ENCODE measurements around the gene CEMIP. TPM values are rescaled to one million over a fixed set of nuclear protein-coding genes. Genes with fewer than 3 reads are reported as not detected.
A peak's percentile ranks its signal among the peaks of the same experiment; 100 is the strongest.

CEMIP gene
- total and polyA plus RNA-seq, 2 of the 13 experiments (the other 11 are each of a cell fraction or from before 2014, with no cell fraction given), result 4.3 to 28.5 TPM

DNA sequence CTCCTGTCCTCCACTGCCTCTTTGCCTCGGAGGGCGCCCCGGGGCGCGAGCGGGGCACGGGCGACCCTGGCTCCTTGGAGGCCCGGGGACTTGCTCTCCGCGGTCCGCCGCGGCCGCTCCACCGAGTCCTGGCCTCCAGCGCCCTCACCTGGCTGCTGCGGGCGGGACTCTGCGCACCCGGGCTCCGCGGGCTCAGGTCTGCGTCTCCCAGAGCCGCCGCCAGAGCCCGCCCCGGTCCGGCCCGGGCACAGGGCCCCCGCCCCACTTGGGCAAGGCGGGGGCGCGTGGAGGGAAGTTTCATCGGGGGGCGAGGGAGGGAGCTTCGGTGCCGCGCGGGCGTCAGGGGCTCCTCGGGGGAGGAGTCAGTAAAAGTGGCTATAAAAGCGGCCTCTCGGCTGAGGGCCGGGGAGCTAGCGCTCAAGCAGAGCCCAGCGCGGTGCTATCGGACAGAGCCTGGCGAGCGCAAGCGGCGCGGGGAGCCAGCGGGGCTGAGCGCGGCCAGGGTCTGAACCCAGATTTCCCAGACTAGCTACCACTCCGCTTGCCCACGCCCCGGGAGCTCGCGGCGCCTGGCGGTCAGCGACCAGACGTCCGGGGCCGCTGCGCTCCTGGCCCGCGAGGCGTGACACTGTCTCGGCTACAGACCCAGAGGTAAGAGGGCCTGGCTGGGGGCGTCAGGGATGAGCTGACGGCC lies at the start of gene CEMIP (continued):
- TF ChIP-seq, protein P1, sequence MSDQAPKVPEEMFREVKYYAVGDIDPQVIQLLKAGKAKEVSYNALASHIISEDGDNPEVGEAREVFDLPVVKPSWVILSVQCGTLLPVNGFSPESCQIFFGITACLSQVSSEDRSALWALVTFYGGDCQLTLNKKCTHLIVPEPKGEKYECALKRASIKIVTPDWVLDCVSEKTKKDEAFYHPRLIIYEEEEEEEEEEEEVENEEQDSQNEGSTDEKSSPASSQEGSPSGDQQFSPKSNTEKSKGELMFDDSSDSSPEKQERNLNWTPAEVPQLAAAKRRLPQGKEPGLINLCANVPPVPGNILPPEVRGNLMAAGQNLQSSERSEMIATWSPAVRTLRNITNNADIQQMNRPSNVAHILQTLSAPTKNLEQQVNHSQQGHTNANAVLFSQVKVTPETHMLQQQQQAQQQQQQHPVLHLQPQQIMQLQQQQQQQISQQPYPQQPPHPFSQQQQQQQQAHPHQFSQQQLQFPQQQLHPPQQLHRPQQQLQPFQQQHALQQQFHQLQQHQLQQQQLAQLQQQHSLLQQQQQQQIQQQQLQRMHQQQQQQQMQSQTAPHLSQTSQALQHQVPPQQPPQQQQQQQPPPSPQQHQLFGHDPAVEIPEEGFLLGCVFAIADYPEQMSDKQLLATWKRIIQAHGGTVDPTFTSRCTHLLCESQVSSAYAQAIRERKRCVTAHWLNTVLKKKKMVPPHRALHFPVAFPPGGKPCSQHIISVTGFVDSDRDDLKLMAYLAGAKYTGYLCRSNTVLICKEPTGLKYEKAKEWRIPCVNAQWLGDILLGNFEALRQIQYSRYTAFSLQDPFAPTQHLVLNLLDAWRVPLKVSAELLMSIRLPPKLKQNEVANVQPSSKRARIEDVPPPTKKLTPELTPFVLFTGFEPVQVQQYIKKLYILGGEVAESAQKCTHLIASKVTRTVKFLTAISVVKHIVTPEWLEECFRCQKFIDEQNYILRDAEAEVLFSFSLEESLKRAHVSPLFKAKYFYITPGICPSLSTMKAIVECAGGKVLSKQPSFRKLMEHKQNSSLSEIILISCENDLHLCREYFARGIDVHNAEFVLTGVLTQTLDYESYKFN (CRISPR knock-in tag; conservative IDR thresholded peaks at IDR 0.05), result no peak
- TF ChIP-seq, protein P2, sequence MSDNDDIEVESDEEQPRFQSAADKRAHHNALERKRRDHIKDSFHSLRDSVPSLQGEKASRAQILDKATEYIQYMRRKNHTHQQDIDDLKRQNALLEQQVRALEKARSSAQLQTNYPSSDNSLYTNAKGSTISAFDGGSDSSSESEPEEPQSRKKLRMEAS (IDR thresholded peaks at IDR 0.05), result peak; percentile 48
- TF ChIP-seq ZNF891 (CRISPR knock-in tag; IDR thresholded peaks at IDR 0.05), result no peak
- TF ChIP-seq KDM6A (CRISPR knock-in tag; IDR thresholded peaks at IDR 0.05; ENCODE audit: low read depth), result no peak
- TF ChIP-seq HHEX (CRISPR knock-in tag; IDR thresholded peaks at IDR 0.05), result no peak
- TF ChIP-seq ZNF660 (CRISPR knock-in tag; IDR thresholded peaks at IDR 0.05; ENCODE audit: borderline replicate concordance, low read depth), result no peak
- TF ChIP-seq, protein P3, sequence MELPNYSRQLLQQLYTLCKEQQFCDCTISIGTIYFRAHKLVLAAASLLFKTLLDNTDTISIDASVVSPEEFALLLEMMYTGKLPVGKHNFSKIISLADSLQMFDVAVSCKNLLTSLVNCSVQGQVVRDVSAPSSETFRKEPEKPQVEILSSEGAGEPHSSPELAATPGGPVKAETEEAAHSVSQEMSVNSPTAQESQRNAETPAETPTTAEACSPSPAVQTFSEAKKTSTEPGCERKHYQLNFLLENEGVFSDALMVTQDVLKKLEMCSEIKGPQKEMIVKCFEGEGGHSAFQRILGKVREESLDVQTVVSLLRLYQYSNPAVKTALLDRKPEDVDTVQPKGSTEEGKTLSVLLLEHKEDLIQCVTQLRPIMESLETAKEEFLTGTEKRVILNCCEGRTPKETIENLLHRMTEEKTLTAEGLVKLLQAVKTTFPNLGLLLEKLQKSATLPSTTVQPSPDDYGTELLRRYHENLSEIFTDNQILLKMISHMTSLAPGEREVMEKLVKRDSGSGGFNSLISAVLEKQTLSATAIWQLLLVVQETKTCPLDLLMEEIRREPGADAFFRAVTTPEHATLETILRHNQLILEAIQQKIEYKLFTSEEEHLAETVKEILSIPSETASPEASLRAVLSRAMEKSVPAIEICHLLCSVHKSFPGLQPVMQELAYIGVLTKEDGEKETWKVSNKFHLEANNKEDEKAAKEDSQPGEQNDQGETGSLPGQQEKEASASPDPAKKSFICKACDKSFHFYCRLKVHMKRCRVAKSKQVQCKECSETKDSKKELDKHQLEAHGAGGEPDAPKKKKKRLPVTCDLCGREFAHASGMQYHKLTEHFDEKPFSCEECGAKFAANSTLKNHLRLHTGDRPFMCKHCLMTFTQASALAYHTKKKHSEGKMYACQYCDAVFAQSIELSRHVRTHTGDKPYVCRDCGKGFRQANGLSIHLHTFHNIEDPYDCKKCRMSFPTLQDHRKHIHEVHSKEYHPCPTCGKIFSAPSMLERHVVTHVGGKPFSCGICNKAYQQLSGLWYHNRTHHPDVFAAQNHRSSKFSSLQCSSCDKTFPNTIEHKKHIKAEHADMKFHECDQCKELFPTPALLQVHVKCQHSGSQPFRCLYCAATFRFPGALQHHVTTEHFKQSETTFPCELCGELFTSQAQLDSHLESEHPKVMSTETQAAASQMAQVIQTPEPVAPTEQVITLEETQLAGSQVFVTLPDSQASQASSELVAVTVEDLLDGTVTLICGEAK (IDR thresholded peaks at IDR 0.05), result no peak
- TF ChIP-seq, protein P3 (CRISPR knock-in tag; IDR thresholded peaks at IDR 0.05), result no peak
- no peak for TF ChIP-seq ZNF550 (CRISPR knock-in tag; IDR thresholded peaks at IDR 0.05; ENCODE audit: borderline replicate concordance)
- TF ChIP-seq, protein P4, sequence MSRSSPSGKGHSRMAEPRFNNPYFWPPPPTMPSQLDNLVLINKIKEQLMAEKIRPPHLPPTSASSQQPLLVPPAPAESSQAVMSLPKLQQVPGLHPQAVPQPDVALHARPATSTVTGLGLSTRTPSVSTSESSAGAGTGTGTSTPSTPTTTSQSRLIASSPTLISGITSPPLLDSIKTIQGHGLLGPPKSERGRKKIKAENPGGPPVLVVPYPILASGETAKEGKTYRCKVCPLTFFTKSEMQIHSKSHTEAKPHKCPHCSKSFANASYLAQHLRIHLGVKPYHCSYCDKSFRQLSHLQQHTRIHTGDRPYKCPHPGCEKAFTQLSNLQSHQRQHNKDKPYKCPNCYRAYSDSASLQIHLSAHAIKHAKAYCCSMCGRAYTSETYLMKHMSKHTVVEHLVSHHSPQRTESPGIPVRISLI (CRISPR knock-in tag; IDR thresholded peaks at IDR 0.05; ENCODE audit: borderline replicate concordance), result no peak
- no peak for TF ChIP-seq ZNF354B (CRISPR knock-in tag; IDR thresholded peaks at IDR 0.05)
- no peak for TF ChIP-seq ZNF598 (CRISPR knock-in tag; IDR thresholded peaks at IDR 0.05; ENCODE audit: borderline replicate concordance)
- TF ChIP-seq ARID2 (CRISPR knock-in tag; IDR thresholded peaks at IDR 0.05; ENCODE audit: borderline replicate concordance), result peak; percentile 70; the same call in 1 of the 2 replicates
- no peak for TF ChIP-seq ZNF143 (CRISPR knock-in tag; IDR thresholded peaks at IDR 0.05)
- TF ChIP-seq ZSCAN12 (CRISPR knock-in tag; IDR thresholded peaks at IDR 0.05), result no peak
- TF ChIP-seq ZNF772 (CRISPR knock-in tag; IDR thresholded peaks at IDR 0.05), result no peak; the same call in 1 of the 2 replicates
